Left ventricle myocardium inferior (tissue), 1 donor: ENCODE results near the gene EFCAB8. TPM values are rescaled to one million over a fixed set of nuclear protein-coding genes. Genes with fewer than 3 reads are reported as not detected.

Experiments used
- DNase-seq: peaks from one replicate; pipeline ENCODE4 v3.0.0-alpha.2; 2020
- H3K27ac ChIP-seq: fragments of 200-600 bp; replicated peaks from 2 replicates; pipeline ENCODE4 v1.8.0; 2021
- H3K27me3 ChIP-seq: fragments of 200-600 bp; 2 replicates; pipeline ENCODE4 v1.8.0; 2021; ENCODE audit warnings: low read depth
- H3K36me3 ChIP-seq: fragments of 200-600 bp; 2 replicates; pipeline ENCODE4 v1.8.0; 2021
- H3K4me1 ChIP-seq: fragments of 200-600 bp; 2 replicates; pipeline ENCODE4 v1.8.0; 2021
- H3K4me3 ChIP-seq: fragments of 200-600 bp; 2 replicates; pipeline ENCODE4 v1.8.0; 2021; ENCODE audit warnings: mild to moderate bottlenecking, moderate library complexity
- H3K9me3 ChIP-seq: fragments of 200-600 bp; replicated peaks from 2 replicates; pipeline ENCODE4 v1.8.0; 2021
- intact Hi-C: fragments of 100-400 bp; cut with micrococcal nuclease; formaldehyde crosslinking; loops from one replicate; pipeline ENCODE4 v1.11.0; 2022
- total RNA-seq: library from RNA; stranded (reverse); fragmentation: NEBNext Ultra II Directional; extraction: Animal tissue kit (Norgen Biotek cat#: 25700); gene quantifications from one replicate; pipeline ENCODE4 v1.2.1, GENCODE V29; 2021
- TF ChIP-seq, protein P1 (sequence below): fragments of 200-600 bp; IDR thresholded peaks from 2 replicates; pipeline ENCODE4 v1.8.0; 2021; ENCODE audit warnings: antibody characterized with exemption, mild to moderate bottlenecking, borderline replicate concordance
- donor health status: DM: no; HTN: yes; CAD: no; lungs with severe emphysema.

EFCAB8 gene
- total RNA-seq, 1 donor from 2014 or later, result not detected

GRCh38 chr20:32823737-32824588 lies 34.8 kb upstream of the EFCAB8 start:
- H3K36me3 ChIP-seq, result peaks cover 29% of the 10 kb centered on the region
- peaks cover 65% of the 10 kb centered on the region for H3K4me1 ChIP-seq
- H3K4me3 ChIP-seq, result no peak overlapping the region
- TF ChIP-seq, protein P1, sequence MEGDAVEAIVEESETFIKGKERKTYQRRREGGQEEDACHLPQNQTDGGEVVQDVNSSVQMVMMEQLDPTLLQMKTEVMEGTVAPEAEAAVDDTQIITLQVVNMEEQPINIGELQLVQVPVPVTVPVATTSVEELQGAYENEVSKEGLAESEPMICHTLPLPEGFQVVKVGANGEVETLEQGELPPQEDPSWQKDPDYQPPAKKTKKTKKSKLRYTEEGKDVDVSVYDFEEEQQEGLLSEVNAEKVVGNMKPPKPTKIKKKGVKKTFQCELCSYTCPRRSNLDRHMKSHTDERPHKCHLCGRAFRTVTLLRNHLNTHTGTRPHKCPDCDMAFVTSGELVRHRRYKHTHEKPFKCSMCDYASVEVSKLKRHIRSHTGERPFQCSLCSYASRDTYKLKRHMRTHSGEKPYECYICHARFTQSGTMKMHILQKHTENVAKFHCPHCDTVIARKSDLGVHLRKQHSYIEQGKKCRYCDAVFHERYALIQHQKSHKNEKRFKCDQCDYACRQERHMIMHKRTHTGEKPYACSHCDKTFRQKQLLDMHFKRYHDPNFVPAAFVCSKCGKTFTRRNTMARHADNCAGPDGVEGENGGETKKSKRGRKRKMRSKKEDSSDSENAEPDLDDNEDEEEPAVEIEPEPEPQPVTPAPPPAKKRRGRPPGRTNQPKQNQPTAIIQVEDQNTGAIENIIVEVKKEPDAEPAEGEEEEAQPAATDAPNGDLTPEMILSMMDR, result no peak
- intact Hi-C loops, result no loop called here
- no peaks in the 10 kb centered on the region for H3K9me3 ChIP-seq
- H3K27ac ChIP-seq, result no peak overlapping the region
- no peaks in the 10 kb centered on the region for H3K27me3 ChIP-seq
- no peak for DNase-seq

GRCh38 chr20:32828029-32828680 lies 30.6 kb upstream of the EFCAB8 start:
- intact Hi-C loops, result no loop called here
- H3K27me3 ChIP-seq, result no peaks in the 10 kb centered on the region
- H3K27ac ChIP-seq, result no peak overlapping the region
- no peak overlapping the region for H3K4me3 ChIP-seq
- peaks cover 32% of the 10 kb centered on the region for H3K36me3 ChIP-seq
- DNase-seq, result no peak
- no peaks in the 10 kb centered on the region for H3K9me3 ChIP-seq
- H3K4me1 ChIP-seq, result peaks cover 62% of the 10 kb centered on the region
- TF ChIP-seq, protein P1, result no peak

- Histone ChIP-seq H3K27me3 (no peaks in the 10 kb centered on the region), H3K9me3 (no peaks in the 10 kb centered on the region), H3K4me3 (no peak overlapping the region), H3K4me1 (peaks cover 49% of the 10 kb centered on the region), H3K36me3 (peaks cover 41% of the 10 kb centered on the region), H3K27ac (peak overlapping the region; percentile 42)
- DNase-seq, result no peak
- intact Hi-C loops, result no loop called here
- TF ChIP-seq, protein P1, result no peak
Measured at GRCh38 chr20:32829311-32830005, 29.3 kb upstream of the EFCAB8 start.

DNA sequence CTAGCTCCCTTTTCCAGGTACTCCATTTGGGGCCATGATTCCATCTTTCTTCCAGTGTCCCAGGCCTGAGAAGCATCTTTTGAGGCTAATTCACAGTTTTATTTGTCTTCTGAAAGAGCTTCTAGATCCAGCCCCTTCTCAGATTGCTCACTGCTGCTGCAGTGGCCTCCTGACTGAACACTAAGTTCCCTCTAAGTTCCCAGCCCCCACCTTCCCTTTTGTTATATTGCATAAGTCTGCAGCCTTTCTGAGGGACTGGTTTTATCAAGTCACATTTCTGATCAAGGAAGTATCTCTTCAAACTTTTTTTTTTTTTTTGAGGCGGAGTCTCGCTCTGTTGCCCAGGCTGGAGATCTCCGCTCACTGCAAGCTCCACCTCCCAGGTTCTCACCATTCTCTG lies 28.3 kb upstream of the EFCAB8 start:
- intact Hi-C loops, result no loop called here
- H3K36me3 ChIP-seq, result peaks cover 47% of the 10 kb centered on the region
- no peak for DNase-seq
- H3K27me3 ChIP-seq, result no peaks in the 10 kb centered on the region
- H3K9me3 ChIP-seq, result no peaks in the 10 kb centered on the region
- no peak overlapping the region for H3K4me3 ChIP-seq
- TF ChIP-seq, protein P1, result no peak
- H3K27ac ChIP-seq, result peak overlapping the region; percentile 42
- peaks cover 41% of the 10 kb centered on the region for H3K4me1 ChIP-seq

- H3K4me3 ChIP-seq, result no peak overlapping the region
- H3K27me3 ChIP-seq, result no peaks in the 10 kb centered on the region
- TF ChIP-seq, protein P1, result no peak
- intact Hi-C loops, result no loop called here
- H3K36me3 ChIP-seq, result peaks cover 49% of the 10 kb centered on the region
- H3K9me3 ChIP-seq, result no peaks in the 10 kb centered on the region
- no peak for DNase-seq
- no peak overlapping the region for H3K27ac ChIP-seq
- H3K4me1 ChIP-seq, result peaks cover 41% of the 10 kb centered on the region
Measured at GRCh38 chr20:32831982-32832381, 26.7 kb upstream of the EFCAB8 start.
